ENCODE data around the gene PVALEF.
A peak's percentile ranks its signal among the peaks of the same experiment; 100 is the strongest.

Gene PVALEF

DNA sequence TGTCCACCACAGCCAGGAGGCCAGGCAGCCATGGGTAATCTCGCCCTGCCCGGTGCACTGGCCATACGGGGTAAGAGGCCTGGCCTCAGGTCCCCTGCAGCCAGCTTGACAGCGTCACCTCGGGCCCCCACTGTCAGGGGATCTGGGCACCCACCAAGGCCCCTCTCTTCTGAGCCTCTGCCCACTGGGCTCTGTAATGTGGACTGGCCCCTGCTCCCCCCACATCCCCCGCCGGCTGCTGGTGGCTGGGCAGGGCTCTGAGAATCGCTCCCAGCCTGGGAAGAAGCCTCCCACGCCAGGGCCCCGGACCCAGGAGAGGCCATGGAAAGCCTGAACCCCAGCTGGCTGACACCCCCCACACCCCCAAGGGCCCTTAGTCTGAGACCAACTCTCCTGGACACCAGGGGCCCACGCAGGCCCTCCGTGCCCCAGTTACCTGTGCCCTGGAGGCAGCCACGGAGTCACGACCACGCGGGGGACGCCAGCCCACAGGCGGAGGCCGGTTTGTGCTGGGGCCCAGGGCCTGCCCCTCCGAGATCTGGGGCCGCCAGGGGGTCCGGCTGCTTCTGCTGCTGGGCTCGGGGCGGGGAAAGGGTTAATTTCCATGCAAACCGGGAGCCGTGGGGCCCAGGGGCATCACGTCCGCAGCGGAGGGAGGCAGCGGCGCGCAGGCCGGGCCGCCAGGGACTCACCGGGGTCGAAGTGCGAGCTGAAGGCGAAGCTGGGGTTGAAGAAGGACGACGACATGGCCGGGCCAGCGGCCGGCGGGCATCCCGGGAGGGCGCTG is at the start of gene PVALEF:
Gene PVALEF, plus strand, starts transcription at position 262 of the 787 bp plus-strand sequence. CDS start 15,720 bp downstream, outside the sequence.
- no peak for DNase-seq

GRCh38 chr17:81115749-81116464 is 49.4 kb upstream of the PVALEF start:
- DNase-seq, result no peak

DNA sequence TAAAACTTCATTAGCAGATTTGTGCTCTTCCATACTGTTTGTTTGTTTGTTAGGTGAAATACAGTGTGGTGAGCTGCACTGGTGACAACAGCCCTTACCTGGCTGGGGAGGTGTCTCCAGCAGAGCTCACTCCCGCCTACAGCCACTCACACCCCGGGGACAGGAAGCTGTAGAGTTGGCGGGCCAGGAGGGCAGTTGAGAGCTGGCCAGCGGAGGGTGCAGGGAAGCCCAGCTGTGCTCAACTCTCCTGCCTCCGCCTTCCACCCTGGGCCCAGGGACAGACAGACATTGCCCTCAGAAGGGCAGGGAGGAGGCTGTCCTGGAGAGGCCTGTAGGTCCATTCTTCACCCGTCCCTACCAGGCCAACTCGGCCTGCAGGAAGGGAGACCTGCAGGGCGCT is 48.6 kb upstream of the PVALEF start:
- no peak for DNase-seq

DNA sequence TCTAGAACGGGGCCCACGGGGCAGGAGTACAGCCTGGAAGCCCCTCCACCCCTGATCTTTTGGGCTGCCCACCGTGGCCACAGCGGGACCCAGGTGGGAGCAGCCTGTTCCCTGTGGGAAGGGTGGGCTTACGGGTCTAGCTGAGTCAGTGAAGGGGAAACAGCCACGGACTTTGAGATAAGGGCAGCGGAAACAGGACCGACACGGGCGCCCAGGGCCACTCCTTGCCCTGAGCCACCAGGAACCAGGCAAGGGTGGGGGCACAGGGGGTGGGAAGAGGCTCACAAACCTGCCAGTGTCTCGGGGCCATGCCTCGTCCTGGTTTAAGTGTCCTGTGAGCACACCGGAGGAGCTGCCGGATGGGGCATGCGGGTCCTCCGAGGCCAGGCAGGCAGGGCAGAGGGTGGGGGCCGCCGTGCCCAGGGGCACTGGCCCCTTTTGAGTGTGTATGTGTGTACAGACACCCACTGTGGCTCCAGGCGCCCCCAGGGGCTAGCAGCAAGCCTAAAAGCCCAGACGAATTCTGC is 47.6 kb upstream of the PVALEF start:
- DNase-seq, result no peak

GRCh38 chr17:81118308-81119221 is 46.7 kb upstream of the PVALEF start:
- no peak for DNase-seq

- peak; percentile 90 for DNase-seq
Measured at GRCh38 chr17:81119223-81120148, 45.8 kb upstream of the PVALEF start.

- DNase-seq, result no peak
Measured at GRCh38 chr17:81120149-81120484, 45.2 kb upstream of the PVALEF start.

GRCh38 chr17:81120695-81121621 is 44.3 kb upstream of the PVALEF start:
- DNase-seq, result no peak

DNA sequence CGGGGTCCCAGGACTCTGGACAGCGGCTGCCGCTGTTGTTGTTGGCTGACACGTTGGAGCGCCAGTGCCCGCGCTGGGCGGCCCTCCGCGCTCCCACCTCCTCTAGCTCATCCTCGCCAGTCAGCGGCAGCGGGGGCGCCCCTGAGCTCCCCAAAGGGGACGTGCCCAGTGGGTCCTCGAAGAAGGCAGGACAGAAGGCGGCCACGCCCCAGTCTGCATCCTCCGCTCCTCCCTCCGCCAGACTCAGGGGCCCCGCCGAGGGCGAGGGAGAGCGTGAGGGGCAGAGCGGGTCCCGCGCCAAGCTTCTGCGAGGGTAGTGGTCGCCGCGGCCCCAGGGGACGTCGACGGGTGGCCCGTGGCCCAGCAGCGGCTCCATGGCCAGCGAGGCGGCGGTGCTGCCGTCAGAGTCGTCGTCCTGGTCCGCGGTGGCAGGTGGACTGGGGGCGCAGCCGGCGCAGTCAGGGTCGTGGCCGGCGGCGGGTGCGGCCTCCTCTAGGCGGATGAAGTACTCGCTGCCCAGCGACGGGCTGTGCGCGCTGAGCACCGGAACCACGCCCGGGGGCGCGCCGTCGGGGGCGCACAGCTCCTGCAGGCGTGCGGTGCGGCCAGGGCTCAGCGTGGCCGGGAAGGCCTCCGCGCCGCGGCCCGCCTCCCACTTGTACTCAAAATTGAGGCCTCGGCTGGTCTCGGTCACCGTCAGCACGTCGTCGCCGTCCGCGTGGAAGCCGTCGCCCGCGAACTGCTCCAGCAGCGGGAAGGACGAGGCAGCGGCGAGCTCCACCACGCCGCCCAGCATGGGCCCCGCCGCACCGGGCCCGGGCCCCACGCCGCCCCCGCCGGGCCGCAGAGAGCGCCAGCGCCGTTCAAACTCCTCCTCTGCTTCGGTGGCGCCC is 43.2 kb upstream of the PVALEF start:
- no peak for DNase-seq

DNA sequence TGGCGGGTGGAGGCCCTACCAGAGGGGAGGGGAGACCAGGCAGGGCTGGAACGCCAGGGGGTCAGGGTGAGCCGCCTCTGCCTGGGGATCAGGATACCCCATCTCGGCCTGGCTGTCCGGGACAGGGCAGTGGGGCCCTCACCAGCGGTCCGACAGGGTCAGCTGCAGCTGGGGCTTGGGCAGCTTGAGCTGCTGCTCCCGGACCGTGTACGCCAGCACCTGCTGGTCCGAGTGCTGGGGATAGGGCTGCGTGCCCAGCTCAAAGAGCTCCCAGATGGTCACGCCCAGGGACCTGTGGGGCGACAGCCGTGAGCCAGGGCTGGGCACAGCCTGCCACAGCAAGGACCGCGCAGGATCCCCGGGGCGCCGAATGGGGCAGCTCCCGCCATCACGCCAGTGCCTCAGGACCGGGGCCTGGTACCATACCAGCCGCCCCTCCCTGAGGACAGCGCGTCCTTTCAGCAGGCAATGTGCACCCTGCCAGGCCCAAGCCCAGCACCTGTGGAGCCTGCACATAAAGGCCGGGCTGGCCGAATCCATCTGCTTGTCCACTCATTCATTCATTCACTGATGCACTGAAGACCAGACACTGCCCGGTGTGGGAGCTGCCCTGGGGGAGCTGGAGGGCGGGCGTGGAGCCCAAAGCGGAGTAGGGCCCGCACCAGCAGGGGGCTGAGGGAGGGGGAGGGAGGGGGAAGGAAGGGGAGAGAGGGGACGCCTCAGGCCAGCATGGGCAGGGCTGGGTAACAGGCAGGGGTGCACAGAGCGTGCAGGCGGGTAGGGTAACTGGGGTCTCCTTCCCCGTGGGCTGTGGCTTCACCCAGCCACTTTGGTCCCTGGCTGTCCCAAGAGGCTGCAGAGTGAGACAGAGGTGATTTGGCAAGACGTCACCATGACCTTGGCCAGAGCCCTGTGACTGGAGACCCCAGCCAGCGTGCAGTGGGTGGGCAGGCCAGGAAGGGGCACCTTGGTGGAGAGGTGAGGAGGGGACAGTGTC is 42.0 kb upstream of the PVALEF start:
- DNase-seq, result no peak

DNA sequence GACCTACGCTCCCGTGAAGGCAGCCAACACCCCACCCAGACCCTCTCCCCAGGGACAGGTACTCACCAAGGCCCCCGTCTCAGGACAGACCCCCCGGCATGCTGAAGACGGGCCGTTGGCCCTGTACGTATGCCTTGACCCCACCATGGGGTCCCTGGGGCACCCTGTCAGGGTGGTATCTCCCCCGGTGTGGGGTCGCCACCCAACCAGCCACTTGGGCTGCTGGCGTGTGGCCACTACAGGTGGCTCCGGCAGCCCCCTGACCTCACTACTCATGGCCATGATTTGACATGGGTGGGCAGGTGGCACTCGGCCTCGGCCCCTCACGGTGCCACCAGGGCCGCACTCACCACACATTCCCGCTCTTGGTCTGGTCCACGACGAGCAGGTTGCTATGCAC is 40.9 kb upstream of the PVALEF start:
- DNase-seq, result no peak

GRCh38 chr17:81125573-81126081 is 39.7 kb upstream of the PVALEF start:
- DNase-seq, result no peak

- DNase-seq, result no peak
Measured at GRCh38 chr17:81126281-81127132, 38.8 kb upstream of the PVALEF start.

- no peak for DNase-seq
Measured at GRCh38 chr17:81127133-81127455, 38.2 kb upstream of the PVALEF start.

- DNase-seq, result no peak
Measured at GRCh38 chr17:81127526-81128177, 37.7 kb upstream of the PVALEF start.

DNA sequence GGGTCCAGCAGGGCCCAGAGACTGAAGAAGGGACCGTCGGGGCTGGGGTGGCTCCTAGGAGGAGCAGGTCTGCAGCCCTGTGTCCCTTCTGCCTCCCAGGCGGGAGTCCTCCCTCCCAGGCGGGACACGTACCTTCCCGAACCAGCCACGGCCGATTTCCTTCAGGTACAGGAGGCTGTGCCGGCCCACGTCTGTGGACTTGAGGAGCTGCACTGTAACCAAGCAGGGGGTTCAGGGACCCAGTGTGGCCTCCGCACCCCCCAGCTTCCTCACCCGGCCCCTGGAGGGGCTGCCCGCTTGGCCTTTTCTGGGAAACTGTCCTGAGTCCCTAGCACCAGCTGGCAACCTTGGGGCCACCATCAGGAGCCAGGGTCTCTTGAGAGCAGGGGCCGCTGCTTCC is 37.0 kb upstream of the PVALEF start:
- no peak for DNase-seq

GRCh38 chr17:81128774-81129173 is 36.5 kb upstream of the PVALEF start:
- no peak for DNase-seq
